Activated T-cell treated with anti-CD3 and anti-CD28 coated beads for 1 hour (primary cell): ENCODE measurements around the gene ZNF777.
"Not testable (repeated sequence)": the region's sequence is repeated elsewhere in the genome, so short reads cannot be mapped to it uniquely, and the experiment has no call there.

ENCODE experiments used
- DNase-seq: peaks from one replicate; pipeline ENCODE4 v3.0.0-alpha.2; 2020; ENCODE audit warnings: low read depth

The ZNF777 gene

DNA sequence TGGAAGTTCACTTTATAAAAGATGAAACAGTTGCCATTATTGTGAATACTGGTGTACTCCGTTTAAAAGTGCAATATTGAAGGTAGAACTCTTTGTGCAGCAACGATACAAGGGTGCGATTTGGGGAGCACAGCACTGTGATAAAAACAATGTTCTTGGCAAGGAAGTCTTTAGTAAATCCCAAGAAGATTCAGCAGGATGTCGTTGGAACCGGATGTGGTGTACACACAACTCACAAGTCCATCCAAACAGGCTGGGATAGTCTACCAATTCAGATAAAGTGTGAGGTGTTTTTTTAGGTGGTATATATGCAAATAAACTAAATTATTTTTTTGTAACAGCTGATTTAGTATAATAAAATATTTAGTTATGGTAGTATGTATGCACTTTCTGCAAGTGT lies 46.7 kb downstream of the ZNF777 start:
- DNase-seq: no peak

DNA sequence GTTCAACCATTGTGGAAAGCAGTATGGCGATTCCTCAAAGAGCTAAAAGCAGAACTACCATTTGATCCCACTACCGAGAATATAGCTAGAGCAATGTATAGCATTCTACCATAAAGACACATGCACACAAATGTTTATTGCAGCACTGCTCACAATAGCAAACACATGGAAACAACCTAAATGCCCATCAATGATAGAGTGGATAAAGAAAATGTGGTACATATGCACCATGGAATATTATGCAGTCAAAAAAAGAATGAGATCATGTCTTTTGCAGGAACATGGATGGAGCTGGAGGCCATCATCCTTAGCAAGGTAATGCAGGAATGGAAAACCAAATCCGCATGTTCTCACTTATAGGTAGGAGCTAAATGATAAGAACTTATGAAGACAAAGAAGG lies 47.8 kb downstream of the ZNF777 start:
- DNase-seq: not testable (repeated sequence)

DNA sequence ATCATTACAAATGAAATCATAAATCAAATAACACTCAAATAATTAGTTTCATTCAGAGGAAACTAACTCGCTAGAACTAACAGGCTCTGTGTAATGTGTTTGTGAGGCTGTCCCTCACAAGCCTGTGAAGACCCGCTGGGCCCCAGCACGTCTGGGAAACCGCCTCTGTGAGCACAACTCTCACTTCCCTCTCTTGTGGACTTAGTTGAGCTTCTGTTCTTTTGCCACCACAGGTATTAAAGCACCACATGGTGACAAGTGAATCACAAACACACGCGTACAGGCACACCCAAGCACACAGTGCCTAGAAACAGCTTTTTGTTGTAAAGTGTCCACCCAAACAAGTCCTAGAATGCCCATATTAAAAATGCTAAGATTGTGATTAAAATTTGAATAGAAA lies 51.0 kb downstream of the ZNF777 start:
- no peak for DNase-seq

DNA sequence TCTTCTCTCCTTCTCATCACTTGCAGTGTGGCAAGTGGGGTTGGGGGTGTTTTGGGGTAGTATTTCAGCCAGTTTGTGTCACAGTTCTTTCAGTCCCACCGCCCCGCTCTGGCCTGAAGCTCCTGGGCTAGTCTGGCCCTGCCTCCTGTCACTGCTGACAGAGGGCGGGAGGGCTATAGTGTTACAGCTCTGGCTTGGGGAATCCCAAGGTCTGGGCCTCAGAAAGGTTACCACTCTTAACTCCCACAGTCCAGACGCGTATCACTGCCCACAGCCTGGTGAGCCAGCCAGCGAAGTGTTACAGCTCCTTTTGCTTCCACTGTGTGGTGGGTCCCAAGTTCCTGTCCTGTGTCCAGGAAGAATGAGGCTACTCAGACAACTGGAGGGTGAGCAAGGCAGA lies 56.0 kb downstream of the ZNF777 start:
- DNase-seq: no peak

DNA sequence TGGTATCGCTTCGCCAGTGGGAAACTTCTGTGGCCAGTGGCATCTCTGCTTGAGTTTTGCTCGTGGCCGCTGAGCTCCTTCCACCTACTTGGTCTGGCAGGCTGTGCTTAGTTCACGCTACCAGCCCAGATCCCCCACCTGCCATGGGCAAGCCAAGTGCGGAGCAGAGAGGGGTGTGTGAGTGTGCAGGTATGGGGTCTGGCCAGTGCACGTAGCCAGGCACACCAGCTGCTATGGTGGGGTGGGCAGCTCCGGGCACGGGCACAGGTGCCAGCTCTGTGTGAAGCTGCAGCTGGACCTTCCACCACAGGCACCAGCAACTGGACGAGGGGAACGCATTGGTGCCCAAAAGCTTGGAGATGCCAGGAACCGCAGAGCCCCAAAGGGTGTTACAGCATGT lies 56.5 kb downstream of the ZNF777 start:
- no peak for DNase-seq

DNA sequence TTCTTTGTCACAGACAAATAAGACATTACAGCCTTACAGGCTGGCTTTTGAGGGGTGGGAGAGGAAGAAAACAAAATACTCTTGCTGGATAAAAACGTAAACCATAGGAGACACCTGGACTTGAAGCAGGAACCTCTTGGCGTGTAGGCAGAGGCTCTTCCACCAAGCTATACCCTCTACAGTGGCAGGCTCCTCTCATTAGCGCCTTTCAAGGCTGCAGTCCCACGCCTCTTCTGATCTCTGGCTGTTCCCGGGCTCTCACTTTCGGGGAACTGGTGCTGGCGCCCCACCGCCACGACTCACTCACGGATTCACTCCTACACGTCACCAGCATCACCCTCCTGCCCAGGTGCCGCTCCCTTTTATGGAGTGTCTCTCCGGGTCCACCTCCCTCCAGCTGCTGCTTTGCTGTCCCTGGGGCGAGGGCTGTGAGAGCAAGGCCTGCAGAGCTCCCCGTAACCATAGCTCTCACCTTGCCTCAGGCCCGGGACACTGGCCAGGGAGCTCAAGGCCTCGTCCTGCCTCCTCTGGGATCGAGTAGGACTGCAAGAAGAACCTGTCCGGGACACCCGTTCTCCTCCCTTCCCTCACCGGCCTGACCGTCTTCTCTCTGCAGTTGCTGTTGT lies 62.6 kb downstream of the ZNF777 start:
- DNase-seq: no peak

- DNase-seq: no peak
Measured at GRCh38 chr7:149397470-149398043, 63.3 kb downstream of the ZNF777 start.

DNA sequence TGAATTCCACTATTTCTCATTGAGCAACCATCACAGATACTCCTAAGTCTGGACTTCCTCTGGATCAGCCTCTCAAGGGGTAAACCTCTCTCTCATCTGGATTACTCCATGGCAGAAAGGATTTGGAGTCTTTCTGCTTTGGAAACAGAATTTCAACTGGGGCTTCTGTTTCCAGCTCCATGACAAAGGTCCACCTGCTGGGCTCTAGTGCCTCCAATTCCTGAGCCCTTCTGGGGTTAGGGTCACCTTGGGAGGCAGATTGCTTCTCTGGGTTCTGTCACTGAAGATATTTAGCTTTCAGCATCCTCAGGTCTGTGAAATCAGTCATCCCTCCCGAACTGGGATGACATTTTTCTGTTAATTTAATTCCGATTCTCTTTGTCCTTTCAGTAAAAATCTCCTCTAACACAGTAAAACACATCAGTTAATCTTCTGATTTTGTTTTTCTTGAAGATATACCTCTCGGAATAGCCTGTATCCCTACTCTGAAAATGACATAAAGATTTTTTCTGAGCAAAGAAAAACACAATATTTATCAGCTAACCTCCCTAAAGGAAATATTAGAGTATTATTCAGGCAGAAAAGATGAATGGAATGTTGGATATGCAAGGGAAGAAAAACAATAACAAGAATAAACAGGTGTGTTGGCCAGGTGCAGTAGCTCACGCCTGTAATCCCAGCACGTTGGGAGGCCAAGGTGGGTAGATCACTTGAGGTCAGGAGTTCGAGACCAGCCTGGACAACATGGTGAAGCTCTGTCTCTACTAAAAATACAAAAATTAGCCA lies 72.1 kb downstream of the ZNF777 start:
- not testable (repeated sequence) for DNase-seq

DNA sequence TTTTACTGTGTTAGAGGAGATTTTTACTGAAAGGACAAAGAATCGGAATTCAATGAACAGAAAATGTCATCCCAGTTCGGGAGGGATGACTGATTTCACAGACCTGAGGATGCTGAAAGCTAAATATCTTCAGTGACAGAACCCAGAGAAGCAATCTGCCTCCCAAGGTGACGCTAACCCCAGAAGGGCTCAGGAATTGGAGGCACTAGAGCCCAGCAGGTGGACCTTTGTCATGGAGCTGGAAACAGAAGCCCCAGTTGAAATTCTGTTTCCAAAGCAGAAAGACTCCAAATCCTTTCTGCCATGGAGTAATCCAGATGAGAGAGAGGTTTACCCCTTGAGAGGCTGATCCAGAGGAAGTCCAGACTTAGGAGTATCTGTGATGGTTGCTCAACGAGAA lies 74.3 kb downstream of the ZNF777 start:
- DNase-seq: not testable (repeated sequence)

- no peak for DNase-seq
Measured at GRCh38 chr7:149385195-149385950, 75.5 kb downstream of the ZNF777 start.
